GM19324 (cell line): Measurements from ENCODE around the gene MITF.

Experiments used
- ATAC-seq: cut with Tn5 transposase; IDR thresholded peaks from one replicate; pipeline ENCODE4 v1.9.1; 2021; ENCODE audit warnings: mild to moderate bottlenecking, moderate library complexity; ENCODE audit not compliant: unreplicated experiment, low FRiP score

Gene MITF

DNA sequence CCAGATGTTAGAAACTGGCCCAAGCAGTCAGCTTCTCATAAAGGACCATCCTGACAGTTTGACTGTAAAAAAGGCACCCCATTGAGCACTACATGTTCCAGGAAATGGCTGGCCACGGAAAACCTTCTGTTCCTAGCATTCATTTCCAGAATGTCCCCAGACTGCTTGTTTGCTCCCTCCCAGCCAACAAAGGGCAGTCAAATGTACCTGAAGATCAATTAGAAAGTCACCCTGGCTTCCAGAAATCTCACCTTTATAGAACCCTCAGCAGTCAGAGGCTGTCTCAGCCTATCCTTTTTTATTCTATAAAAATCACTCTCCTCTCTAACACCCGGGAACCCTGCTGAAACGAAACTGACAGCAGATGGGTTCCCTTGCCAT is 259.5 kb downstream of the MITF start:
- no peak for ATAC-seq

DNA sequence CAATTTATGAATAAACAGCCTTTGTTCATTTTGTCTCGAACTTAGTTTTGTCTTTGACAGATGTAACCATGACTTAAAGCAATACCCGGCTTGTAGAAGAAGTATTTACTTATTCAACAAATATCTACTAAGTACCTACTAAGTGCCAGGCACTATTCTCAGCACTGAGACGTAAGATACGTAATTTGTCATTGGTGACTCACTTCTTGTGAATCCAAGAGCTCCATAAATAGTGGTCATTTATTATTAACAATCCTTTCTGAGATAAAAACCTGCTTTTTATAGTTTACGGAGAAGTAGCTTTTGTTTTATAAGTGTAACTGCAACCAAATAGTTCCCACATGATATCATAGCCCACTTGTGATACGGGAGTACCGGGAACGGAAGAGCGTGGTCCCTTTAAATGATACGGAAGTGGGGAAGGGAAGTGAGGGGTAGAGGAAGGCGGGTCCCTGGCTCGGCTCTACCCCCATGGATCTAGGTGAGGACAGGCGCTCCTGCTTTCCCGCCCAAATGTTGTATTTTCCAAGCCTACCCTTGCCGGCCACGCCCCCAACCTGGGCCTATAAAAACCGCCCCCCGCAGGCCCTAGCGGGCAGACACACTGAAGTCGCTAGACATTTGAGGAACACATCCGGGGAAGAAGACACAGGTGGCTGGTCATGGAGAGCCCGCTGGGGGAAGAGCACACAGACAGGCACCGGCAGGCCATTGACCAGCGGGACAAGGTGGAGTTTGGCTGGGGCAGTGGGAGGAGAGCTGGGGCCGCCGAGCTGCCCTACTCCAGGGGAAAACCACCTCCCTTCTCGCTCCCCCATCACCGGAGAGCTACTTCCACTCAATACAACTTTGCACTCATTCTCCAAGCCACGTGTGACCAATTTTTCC is 260.1 kb downstream of the MITF start, which contains the start of gene SAMMSON:
Gene SAMMSON, plus strand, starts transcription at position 594 of the 888 bp plus-strand sequence.
- ATAC-seq: no peak

DNA sequence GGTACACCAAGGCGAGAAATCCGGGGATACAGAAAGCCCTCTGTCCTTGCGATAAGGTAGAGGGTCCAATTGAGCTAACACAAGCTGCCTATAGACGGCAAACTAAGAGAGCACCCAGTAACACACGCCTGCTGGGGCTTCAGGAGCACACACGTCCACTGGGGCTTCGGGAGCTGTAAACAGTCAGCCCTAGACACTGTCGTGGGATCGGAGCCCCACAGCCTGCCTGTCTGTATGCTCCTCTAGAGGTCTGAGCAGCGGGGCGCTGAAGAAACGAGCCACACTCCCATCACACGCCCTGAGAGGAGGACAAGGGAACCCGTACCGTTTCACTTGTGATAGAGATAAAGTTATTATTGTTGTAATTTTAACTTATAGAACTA is 260.8 kb downstream of the MITF start:
- no peak for ATAC-seq

DNA sequence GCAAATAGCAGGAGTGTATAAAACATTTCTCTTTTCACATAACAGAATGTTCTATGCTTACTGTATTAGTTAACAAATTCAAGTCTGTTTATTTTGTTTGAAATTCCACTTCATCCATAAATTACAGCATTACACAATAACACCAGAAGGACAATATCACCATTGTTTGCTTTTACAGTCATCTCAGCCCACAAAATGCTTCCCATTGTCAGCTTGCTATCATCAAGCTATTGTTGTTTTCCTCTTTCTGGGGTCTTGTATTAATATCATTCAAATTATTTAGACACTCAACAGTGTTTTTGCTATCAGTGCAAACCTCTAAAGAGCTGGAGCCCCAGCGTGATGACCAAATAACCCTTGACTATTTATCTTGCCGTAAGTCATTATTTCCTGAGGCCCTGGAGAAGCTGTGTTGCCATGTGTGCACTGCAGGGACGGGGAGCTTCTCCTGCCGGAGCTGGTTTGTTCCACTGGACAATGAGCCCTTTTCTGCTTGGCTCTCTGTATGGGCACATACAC is 261.4 kb downstream of the MITF start:
- ATAC-seq: no peak

DNA sequence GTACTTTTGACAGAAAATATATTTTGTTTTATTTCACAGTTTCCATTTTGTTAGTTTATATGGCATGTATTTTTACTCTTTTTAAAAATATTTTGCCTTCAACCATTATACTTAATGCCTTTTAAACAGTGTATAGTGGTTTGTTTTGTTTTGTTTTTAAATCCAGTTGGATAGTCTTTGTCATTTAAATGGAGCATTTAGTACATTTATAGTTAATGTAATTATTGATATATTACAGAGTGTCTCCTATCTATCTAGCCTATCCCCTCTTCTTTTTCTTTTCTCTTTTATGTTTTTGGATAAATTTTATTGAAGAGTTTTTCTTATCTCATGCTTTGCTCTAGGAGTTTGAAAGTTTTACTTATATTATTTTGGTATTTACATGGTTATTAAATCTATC is 263.9 kb downstream of the MITF start:
- no peak for ATAC-seq

DNA sequence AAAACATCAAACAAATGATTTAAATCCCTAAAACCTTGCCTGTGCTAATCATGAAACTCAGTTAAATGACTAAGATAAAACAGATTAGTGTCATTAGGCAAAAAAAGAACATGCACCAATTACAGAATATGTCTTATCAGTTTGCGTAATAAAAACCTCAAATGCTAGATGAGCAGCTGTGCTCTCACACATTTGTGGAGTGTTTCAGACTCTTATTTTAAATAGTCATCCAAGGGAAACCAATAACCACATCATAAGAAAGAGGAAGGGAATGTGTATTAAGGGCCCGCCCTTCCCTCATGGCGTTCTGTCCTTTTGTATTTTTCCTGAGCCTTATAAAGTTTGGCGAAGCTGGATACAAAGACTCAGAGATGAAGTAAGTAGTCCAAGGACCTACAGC is 266.8 kb downstream of the MITF start:
- no peak for ATAC-seq

DNA sequence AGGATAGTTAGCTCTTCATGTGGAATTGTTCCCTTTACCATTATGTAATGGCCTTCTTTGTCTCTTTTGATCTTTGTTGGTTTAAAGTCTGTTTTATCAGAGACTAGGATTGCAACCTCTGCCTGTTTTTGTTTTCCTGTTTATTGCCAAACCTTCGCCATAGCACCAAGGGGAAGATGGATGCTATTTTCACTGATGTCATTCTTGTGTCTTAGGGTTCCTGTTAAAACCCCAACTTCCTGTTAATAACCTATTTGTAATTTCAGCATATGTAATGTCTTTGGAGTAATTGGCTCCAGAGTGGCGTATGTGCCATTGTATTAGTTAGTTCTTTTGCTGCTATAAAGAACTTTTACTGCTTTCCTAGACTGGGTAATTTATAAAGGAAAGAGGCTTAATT is 271.1 kb downstream of the MITF start:
- ATAC-seq: no peak

DNA sequence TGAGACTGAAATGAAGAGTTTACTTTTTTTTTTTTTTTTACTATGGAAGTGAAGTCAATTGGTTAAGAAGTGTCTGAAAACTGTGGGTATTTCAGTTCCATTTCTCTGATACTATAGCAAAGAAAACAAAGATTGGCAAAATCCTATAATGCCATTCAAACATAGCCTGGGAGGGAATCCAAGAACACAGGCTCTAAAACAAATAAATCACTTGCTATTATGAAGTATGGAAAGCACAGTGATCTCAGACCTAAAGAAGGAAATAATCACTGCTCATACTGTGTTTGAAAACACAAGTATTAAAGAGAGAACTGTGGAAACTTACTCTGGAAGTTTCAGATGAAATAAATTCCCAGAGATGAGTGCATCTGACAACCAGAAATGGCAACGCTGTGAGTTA is 272.3 kb downstream of the MITF start:
- ATAC-seq: no peak
